Measurements from ENCODE around the gene ENO2. TPM values are rescaled to one million over a fixed set of nuclear protein-coding genes. Genes with fewer than 3 reads are reported as not detected.
"Not testable (repeated sequence)": the region's sequence is repeated elsewhere in the genome, so short reads cannot be mapped to it uniquely, and the experiment has no call there.

ENO2 gene
- total and polyA plus RNA-seq, 2 experiments from 2014 or later, result 43.5 to 53.5 TPM

DNA sequence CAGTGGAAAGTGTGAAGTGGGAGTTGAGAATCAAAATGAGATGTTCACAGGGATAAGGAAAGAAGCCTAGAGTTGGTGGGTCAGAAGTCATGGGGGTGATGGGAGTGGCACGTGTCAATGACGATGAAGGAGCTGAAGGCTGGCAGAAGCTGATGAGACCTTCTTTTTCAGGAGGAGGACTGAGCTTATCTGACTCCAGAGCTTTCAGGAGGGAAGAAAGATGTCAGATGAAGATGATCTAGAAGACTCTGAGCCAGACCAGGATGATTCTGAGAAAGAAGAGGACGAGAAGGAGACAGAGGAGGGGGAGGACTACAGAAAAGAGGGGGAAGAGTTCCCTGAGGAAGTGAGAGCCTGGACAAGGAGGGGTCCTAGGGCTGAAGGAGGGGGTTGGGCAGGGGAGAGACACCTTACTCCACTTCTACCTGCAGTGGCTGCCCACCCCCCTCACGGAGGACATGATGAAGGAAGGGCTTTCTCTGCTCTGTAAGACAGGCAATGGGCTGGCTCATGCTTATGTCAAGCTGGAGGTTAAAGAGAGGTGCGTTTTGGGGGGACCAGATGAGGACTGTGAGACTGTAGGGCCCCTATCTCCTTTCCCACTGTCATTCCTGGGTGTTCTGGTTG lies 8.9 kb upstream of the ENO2 start (continued):
- TF ChIP-seq, protein P1, sequence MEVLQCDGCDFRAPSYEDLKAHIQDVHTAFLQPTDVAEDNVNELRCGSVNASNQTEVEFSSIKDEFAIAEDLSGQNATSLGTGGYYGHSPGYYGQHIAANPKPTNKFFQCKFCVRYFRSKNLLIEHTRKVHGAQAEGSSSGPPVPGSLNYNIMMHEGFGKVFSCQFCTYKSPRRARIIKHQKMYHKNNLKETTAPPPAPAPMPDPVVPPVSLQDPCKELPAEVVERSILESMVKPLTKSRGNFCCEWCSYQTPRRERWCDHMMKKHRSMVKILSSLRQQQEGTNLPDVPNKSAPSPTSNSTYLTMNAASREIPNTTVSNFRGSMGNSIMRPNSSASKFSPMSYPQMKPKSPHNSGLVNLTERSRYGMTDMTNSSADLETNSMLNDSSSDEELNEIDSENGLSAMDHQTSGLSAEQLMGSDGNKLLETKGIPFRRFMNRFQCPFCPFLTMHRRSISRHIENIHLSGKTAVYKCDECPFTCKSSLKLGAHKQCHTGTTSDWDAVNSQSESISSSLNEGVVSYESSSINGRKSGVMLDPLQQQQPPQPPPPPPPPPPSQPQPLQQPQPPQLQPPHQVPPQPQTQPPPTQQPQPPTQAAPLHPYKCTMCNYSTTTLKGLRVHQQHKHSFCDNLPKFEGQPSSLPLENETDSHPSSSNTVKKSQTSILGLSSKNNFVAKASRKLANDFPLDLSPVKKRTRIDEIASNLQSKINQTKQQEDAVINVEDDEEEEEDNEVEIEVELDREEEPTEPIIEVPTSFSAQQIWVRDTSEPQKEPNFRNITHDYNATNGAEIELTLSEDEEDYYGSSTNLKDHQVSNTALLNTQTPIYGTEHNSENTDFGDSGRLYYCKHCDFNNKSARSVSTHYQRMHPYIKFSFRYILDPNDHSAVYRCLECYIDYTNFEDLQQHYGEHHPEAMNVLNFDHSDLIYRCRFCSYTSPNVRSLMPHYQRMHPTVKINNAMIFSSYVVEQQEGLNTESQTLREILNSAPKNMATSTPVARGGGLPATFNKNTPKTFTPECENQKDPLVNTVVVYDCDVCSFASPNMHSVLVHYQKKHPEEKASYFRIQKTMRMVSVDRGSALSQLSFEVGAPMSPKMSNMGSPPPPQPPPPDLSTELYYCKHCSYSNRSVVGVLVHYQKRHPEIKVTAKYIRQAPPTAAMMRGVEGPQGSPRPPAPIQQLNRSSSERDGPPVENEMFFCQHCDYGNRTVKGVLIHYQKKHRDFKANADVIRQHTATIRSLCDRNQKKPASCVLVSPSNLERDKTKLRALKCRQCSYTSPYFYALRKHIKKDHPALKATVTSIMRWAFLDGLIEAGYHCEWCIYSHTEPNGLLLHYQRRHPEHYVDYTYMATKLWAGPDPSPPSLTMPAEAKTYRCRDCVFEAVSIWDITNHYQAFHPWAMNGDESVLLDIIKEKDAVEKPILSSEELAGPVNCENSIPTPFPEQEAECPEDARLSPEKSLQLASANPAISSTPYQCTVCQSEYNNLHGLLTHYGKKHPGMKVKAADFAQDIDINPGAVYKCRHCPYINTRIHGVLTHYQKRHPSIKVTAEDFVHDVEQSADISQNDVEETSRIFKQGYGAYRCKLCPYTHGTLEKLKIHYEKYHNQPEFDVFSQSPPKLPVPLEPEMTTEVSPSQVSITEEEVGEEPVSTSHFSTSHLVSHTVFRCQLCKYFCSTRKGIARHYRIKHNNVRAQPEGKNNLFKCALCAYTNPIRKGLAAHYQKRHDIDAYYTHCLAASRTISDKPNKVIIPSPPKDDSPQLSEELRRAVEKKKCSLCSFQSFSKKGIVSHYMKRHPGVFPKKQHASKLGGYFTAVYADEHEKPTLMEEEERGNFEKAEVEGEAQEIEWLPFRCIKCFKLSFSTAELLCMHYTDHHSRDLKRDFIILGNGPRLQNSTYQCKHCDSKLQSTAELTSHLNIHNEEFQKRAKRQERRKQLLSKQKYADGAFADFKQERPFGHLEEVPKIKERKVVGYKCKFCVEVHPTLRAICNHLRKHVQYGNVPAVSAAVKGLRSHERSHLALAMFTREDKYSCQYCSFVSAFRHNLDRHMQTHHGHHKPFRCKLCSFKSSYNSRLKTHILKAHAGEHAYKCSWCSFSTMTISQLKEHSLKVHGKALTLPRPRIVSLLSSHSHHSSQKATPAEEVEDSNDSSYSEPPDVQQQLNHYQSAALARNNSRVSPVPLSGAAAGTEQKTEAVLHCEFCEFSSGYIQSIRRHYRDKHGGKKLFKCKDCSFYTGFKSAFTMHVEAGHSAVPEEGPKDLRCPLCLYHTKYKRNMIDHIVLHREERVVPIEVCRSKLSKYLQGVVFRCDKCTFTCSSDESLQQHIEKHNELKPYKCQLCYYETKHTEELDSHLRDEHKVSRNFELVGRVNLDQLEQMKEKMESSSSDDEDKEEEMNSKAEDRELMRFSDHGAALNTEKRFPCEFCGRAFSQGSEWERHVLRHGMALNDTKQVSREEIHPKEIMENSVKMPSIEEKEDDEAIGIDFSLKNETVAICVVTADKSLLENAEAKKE (CRISPR knock-in tag; IDR thresholded peaks at IDR 0.05), result no peak

GRCh38 chr12:6908141-6908540 lies 6.2 kb upstream of the ENO2 start:
- H3K79me2 ChIP-seq (replicated peaks; ENCODE audit: insufficient read depth); DNase-seq (ENCODE audit: low spot score): not testable (repeated sequence)
- peaks cover 22% of the 10 kb centered on the region for H3K4me1 ChIP-seq (ENCODE audit: insufficient read depth)

DNA sequence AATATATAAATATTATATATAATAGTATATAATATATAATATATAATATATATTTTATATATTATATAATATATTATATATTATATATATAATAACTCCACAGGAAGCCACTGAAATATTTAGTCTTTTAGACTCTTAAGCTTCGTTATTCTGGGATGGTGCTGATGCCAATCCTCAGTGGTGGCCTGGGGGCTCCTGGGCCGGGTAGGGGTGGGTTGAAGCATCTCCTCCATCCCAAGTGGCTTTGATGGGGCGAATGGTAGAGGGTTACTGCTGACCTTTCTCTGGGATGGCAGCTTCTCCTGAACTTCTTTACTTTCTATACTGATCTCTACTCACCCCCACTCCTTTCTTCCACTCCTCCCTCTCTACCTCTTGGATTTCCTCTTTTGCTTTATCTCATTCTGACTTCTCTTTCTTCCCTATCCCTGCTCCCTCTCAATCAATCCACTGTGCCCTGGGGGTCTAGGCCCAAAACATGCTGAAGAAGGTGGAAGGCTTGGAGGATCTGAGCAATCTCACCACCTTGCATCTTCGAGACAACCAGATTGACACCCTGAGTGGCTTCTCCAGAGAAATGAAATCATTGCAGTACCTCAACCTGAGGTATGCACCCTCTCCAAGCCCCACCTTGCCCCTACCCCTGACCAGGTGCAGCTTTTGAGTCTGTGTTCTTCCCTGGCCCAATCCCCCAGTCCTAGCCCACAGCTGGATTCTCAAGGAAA lies 4.8 kb upstream of the ENO2 start:
- H3K4me1 Mint-ChIP-seq, result peaks cover 12% of the 10 kb centered on the region
- no peak overlapping the region for H3K27ac Mint-ChIP-seq
- H3K27ac ChIP-seq (ENCODE audit: low read depth), result no peak overlapping the region
- no peaks in the 10 kb centered on the region for H4K20me1 ChIP-seq (replicated peaks; ENCODE audit: insufficient read depth)
- H3F3A ChIP-seq (replicated peaks; ENCODE audit: low read depth), result peaks cover 10% of the 10 kb centered on the region; the same call in 1 of the 2 replicates
- no peak overlapping the region for H3K4me3 Mint-ChIP-seq
- no peak overlapping the region for H3K4me3 ChIP-seq
- peaks cover under 1% of the 10 kb centered on the region; the same call in 1 of the 2 replicates for H3K79me2 ChIP-seq (replicated peaks; ENCODE audit: insufficient read depth)
- H3K27me3 ChIP-seq (ENCODE audit: insufficient read depth), result no peaks in the 10 kb centered on the region
- no peaks in the 10 kb centered on the region for H3K36me3 ChIP-seq (ENCODE audit: insufficient read depth)
- H2AFZ ChIP-seq, result no peak overlapping the region
- H3K4me2 ChIP-seq, result no peak overlapping the region
- H3K27me3 Mint-ChIP-seq (ENCODE audit: insufficient read depth, low read depth, poor library complexity), result peaks cover 11% of the 10 kb centered on the region
- no peaks in the 10 kb centered on the region for H3K36me3 Mint-ChIP-seq (ENCODE audit: low read depth)
- H3K9me2 ChIP-seq (ENCODE audit: insufficient read depth), result no peaks in the 10 kb centered on the region
- TF ChIP-seq EZH2 (IDR thresholded peaks at IDR 0.05; ENCODE audit: low read depth, unreplicated experiment), result no peak
- TF ChIP-seq NANOG (IDR thresholded peaks at IDR 0.05; ENCODE audit: borderline replicate concordance), result no peak
- TF ChIP-seq ZNF331 (CRISPR knock-in tag; IDR thresholded peaks at IDR 0.05; ENCODE audit: low read depth), result no peak
- TF ChIP-seq EZH2phosphoT487 (IDR thresholded peaks at IDR 0.05; ENCODE audit: unreplicated experiment), result no peak
- no peak for TF ChIP-seq JUNB (IDR thresholded peaks at IDR 0.05; ENCODE audit: unreplicated experiment)
- no peak for TF ChIP-seq REST (IDR thresholded peaks at IDR 0.05; ENCODE audit: unreplicated experiment)
- peaks cover 20% of the 10 kb centered on the region for H3K4me1 ChIP-seq (ENCODE audit: insufficient read depth)
- no peaks in the 10 kb centered on the region for H3K9me3 Mint-ChIP-seq
- ATAC-seq (no peak), DNase-seq (ENCODE audit: low spot score) (no peak)

More at GRCh38 chr12:6908141-6908540, 6.2 kb upstream of the ENO2 start:
- not testable (repeated sequence) for ATAC-seq; H3K4me2 ChIP-seq; H2AFZ ChIP-seq; H3K27ac ChIP-seq (ENCODE audit: low read depth); H4K20me1 ChIP-seq (replicated peaks; ENCODE audit: insufficient read depth); H3K4me1 Mint-ChIP-seq; H3K36me3 ChIP-seq (ENCODE audit: insufficient read depth); H3K9me3 Mint-ChIP-seq; H3K9me2 ChIP-seq (ENCODE audit: insufficient read depth); H3K27me3 Mint-ChIP-seq (ENCODE audit: insufficient read depth, low read depth, poor library complexity); H3K27me3 ChIP-seq (ENCODE audit: insufficient read depth); H3K4me3 ChIP-seq; H3K27ac Mint-ChIP-seq; H3K36me3 Mint-ChIP-seq (ENCODE audit: low read depth); H3K4me3 Mint-ChIP-seq; H3F3A ChIP-seq (replicated peaks; ENCODE audit: low read depth)

All from GM23338 (cell line).